Type B pancreatic cell (in vitro differentiated cells): ENCODE results near the gene AP2A2. TPM values are rescaled to one million over a fixed set of nuclear protein-coding genes. Genes with fewer than 3 reads are reported as not detected.

Experiments
- DNase-seq: peaks from one replicate; pipeline ENCODE4 v3.0.0; 2021; ENCODE audit warnings: mixed read lengths; ENCODE audit not compliant: unreplicated experiment; ENCODE audit errors: extremely low spot score
- H3K27ac Mint-ChIP-seq: 2 replicates; pipeline ENCODE4 v1.8.0; 2021; ENCODE audit warnings: mild to moderate bottlenecking, mixed read lengths
- H3K27me3 Mint-ChIP-seq: 2 replicates; pipeline ENCODE4 v1.8.0; 2021; ENCODE audit warnings: mixed read lengths
- H3K36me3 Mint-ChIP-seq: 2 replicates; pipeline ENCODE4 v1.8.0; 2021; ENCODE audit warnings: mixed read lengths
- H3K4me1 Mint-ChIP-seq: one replicate; pipeline ENCODE4 v1.8.0; 2021; ENCODE audit warnings: mixed read lengths; ENCODE audit not compliant: unreplicated experiment
- H3K4me3 Mint-ChIP-seq: 2 replicates; pipeline ENCODE4 v1.8.0; 2021; ENCODE audit warnings: mild to moderate bottlenecking, mixed read lengths
- H3K9me3 Mint-ChIP-seq: 2 replicates; pipeline ENCODE4 v1.8.0; 2021; ENCODE audit warnings: mixed read lengths
- total RNA-seq: library from RNA; stranded (reverse); gene quantifications from 2 replicates; pipeline ENCODE4 v1.2.1, GENCODE V29; 2021; ENCODE audit warnings: low replicate concordance
- TF ChIP-seq, protein P1 (sequence below): fragments of 200-600 bp; sonication (generic); conservative IDR thresholded peaks from 2 replicates; pipeline ENCODE4 v1.5.0; 2021; ENCODE audit warnings: antibody characterized with exemption, mild to moderate bottlenecking

AP2A2 gene
- total RNA-seq, 1 donor from 2014 or later: 109 TPM

DNA sequence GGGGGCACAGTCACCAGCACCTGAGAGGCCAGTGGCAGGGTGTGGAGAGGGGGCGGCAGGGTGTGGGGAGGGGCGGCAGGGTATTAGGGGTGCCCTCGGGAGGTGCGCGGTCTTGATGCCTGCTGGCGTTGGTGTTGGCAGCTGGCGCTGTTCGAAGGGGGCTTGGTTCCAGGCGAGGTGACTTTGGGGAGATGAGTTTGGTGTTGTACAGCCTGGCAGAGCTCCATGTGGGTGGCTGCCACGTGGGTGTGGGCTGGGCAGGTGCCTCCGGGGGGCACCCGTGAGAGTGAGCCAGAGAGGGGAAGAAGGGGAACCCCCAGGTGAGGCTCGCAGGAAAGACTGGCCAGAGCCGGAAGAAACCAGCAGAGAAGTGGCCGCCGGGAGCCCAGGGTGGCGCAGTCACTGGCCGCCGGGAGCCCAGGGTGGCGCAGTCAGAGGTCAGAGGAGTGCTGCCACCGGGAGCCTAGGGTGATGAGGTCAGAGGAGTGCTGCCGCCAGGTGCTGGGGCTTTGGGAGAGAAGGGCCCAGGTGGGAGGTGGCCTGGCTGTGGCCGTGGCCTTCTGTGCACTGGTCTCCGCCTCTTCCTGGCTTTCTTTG is 66.1 kb downstream of the AP2A2 start:
- DNase-seq: no peak
- H3K4me3 Mint-ChIP-seq: no peak overlapping the region
- no peak overlapping the region for H3K27ac Mint-ChIP-seq
- H3K9me3 Mint-ChIP-seq: peaks cover 4% of the 10 kb centered on the region
- H3K27me3 Mint-ChIP-seq: no peaks in the 10 kb centered on the region
- TF ChIP-seq, protein P1, sequence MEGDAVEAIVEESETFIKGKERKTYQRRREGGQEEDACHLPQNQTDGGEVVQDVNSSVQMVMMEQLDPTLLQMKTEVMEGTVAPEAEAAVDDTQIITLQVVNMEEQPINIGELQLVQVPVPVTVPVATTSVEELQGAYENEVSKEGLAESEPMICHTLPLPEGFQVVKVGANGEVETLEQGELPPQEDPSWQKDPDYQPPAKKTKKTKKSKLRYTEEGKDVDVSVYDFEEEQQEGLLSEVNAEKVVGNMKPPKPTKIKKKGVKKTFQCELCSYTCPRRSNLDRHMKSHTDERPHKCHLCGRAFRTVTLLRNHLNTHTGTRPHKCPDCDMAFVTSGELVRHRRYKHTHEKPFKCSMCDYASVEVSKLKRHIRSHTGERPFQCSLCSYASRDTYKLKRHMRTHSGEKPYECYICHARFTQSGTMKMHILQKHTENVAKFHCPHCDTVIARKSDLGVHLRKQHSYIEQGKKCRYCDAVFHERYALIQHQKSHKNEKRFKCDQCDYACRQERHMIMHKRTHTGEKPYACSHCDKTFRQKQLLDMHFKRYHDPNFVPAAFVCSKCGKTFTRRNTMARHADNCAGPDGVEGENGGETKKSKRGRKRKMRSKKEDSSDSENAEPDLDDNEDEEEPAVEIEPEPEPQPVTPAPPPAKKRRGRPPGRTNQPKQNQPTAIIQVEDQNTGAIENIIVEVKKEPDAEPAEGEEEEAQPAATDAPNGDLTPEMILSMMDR: no peak
- peaks cover 12% of the 10 kb centered on the region for H3K36me3 Mint-ChIP-seq
- peaks cover 15% of the 10 kb centered on the region for H3K4me1 Mint-ChIP-seq

DNA sequence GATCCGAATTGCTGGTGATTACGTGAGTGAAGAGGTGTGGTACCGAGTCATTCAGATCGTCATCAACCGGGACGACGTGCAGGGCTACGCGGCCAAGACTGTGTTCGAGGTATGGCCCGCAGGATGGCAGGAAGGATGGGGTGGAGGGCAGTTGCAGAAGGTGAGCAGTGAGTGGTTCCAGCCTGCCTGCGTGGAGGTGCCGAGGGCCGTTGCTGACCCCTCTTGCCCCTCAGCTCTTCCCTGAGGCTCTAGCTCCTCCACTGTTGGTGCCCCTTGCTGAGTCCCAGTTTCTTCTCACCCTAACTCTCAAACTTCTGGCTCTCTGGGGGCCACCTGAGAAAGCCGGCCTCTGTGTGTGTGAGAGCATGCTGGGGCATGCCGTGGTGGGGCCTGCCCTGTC is 66.9 kb downstream of the AP2A2 start:
- no peak for DNase-seq
- Mint-ChIP-seq H3K27me3 (no peaks in the 10 kb centered on the region), H3K9me3 (peaks cover 4% of the 10 kb centered on the region), H3K36me3 (peaks cover 12% of the 10 kb centered on the region), H3K4me1 (peaks cover 15% of the 10 kb centered on the region), H3K4me3 (no peak overlapping the region), H3K27ac (no peak overlapping the region)
- TF ChIP-seq, protein P1: no peak

DNA sequence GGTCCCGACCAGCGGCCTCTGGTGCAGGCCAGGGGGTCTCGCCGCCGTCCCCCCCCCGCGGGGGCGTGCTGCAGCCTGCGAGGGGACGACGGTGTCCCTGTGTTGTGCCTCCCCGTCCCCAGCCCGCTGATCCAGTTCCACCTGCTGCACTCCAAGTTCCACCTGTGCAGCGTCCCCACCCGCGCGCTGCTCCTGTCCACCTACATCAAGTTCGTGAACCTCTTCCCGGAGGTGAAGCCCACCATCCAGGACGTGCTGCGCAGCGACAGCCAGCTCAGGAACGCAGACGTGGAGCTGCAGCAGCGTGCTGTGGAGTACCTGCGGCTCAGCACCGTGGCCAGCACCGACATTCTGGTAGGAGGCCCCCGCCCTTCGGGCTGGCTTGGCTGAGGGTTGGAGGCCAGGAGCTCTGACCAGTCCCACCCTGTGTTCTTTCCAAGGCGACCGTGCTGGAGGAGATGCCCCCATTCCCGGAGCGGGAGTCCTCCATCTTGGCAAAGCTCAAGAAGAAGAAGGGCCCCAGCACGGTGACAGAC is 68.0 kb downstream of the AP2A2 start:
- Mint-ChIP-seq H3K4me1 (peaks cover 15% of the 10 kb centered on the region), H3K36me3 (peaks cover 12% of the 10 kb centered on the region), H3K27ac (no peak overlapping the region), H3K9me3 (peaks cover 4% of the 10 kb centered on the region), H3K27me3 (no peaks in the 10 kb centered on the region), H3K4me3 (no peak overlapping the region)
- DNase-seq: no peak
- TF ChIP-seq, protein P1: no peak

DNA sequence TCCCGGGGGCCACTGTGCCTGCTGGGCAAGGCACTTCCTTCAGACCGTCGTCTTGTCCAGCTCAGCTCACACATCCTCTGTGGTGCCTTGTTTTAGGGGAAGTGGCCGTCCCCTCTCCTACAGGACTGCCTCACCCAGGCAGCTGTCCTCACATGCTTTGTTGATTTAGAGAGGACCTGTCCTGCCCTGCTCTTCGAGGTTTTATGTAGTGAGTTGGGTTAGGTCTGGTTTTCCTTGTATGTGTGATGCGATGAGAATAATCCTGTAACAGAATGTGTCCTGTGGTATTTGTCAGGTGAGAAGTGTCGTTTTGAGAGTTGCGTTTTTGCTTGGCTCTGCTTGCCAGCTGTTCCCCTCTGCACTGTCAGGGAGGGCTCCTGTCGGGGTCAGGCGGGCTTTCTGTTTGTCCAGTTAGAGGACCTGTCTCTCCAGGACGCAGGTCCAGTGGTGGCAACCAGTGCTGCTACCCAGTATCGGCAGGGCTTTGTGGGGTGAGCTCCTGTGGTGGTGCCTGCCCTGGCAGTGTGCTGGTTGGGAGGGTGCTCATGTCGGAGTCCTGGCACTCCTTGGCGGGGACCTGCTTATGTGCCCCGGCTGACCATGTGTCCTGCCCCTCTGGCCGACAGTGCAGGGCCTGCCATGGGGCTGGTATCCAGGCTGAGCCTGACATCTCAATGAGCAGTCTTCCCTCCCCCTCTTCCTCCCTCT is 69.5 kb downstream of the AP2A2 start:
- no peak for DNase-seq
- Mint-ChIP-seq H3K4me3 (peak overlapping the region; percentile 1), H3K9me3 (peaks cover 4% of the 10 kb centered on the region), H3K27me3 (no peaks in the 10 kb centered on the region), H3K4me1 (peaks cover 15% of the 10 kb centered on the region), H3K36me3 (peaks cover 12% of the 10 kb centered on the region), H3K27ac (peak overlapping the region; percentile 99)
- TF ChIP-seq, protein P1: no peak

DNA sequence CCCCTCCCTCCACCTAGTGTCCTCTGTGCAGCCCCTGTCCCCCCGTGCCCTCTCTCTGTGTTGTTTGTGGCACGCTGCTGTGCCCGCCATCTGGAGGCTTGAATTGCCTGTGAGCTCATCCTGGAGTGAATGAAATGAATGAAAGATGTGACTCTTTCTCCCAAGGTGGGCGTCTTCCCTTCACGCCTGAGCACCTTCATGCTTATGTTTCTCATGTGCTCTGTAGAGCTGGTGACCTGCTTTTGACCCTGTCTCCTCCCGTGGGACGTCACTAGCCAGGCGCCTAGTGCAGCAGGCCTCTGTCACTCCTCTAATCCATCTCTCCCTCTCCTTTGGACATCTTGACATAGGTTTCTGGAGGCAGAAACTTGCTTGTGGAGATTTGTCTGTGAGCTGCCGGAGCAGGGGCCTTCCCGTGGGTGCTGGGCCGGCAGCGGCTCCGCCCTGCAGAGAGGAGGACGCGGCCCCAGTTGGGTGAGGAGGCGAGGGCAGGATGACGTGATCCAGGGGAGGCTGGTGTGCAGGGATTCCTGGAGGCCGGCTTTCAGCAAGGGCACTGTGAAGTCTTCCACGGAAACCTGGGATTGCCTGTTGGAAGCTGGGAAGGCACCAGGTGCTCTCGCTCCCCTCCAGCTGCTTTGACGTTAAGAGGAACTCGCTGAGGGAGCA is 70.2 kb downstream of the AP2A2 start:
- Mint-ChIP-seq H3K4me1 (peaks cover 20% of the 10 kb centered on the region), H3K27me3 (no peaks in the 10 kb centered on the region), H3K4me3 (peak overlapping the region; percentile 84), H3K27ac (peak overlapping the region; percentile 99), H3K9me3 (peaks cover 4% of the 10 kb centered on the region), H3K36me3 (peaks cover 12% of the 10 kb centered on the region)
- TF ChIP-seq, protein P1: no peak
- no peak for DNase-seq
